ENCODE results near the gene KSR2.

Gene KSR2

GRCh38 chr12:117498256-117498655 is 470.5 kb downstream of the KSR2 start:
- Histone ChIP-seq H3K4me1 (ENCODE audit: insufficient read depth, low read length, severe bottlenecking) (no peaks in the 10 kb centered on the region), H3K9me2 (ENCODE audit: low read depth, low read length) (no peaks in the 10 kb centered on the region), H3K36me3 (ENCODE audit: insufficient read depth, low read length) (no peaks in the 10 kb centered on the region), H3K27ac (ENCODE audit: low read depth, low read length, poor library complexity, severe bottlenecking) (no peak overlapping the region), H3K27me3 (ENCODE audit: insufficient read depth, low read length) (no peaks in the 10 kb centered on the region), H3F3A (ENCODE audit: insufficient read depth, low read length) (no peaks in the 10 kb centered on the region), H2AFZ (ENCODE audit: low read length) (no peak overlapping the region), H4K20me1 (ENCODE audit: insufficient read depth, low read length) (no peaks in the 10 kb centered on the region), H3K4me3 (ENCODE audit: low read depth, low read length, poor library complexity, severe bottlenecking) (no peak overlapping the region), H3K9ac (ENCODE audit: low read length) (no peak overlapping the region), H3K79me2 (ENCODE audit: insufficient read depth, low read length) (no peaks in the 10 kb centered on the region), H3K4me2 (ENCODE audit: low read length) (no peak overlapping the region), H3K9me3 (ENCODE audit: low read length) (no peaks in the 10 kb centered on the region)
- no peak for TF ChIP-seq EZH2 (IDR thresholded peaks at IDR 0.05; ENCODE audit: borderline replicate concordance, low read length)
- TF ChIP-seq CTCF (IDR thresholded peaks at IDR 0.05; ENCODE audit: low read length): no peak

GRCh38 chr12:117497407-117497806 is 471.4 kb downstream of the KSR2 start:
- Histone ChIP-seq H4K20me1 (ENCODE audit: insufficient read depth, low read length) (no peaks in the 10 kb centered on the region), H3K79me2 (ENCODE audit: insufficient read depth, low read length) (no peaks in the 10 kb centered on the region), H3K4me2 (ENCODE audit: low read length) (no peak overlapping the region), H3K9me2 (ENCODE audit: low read depth, low read length) (no peaks in the 10 kb centered on the region), H3K27ac (ENCODE audit: low read depth, low read length, poor library complexity, severe bottlenecking) (no peak overlapping the region), H2AFZ (ENCODE audit: low read length) (no peak overlapping the region), H3K9ac (ENCODE audit: low read length) (no peak overlapping the region), H3F3A (ENCODE audit: insufficient read depth, low read length) (no peaks in the 10 kb centered on the region), H3K27me3 (ENCODE audit: insufficient read depth, low read length) (no peaks in the 10 kb centered on the region), H3K36me3 (ENCODE audit: insufficient read depth, low read length) (no peaks in the 10 kb centered on the region), H3K4me3 (ENCODE audit: low read depth, low read length, poor library complexity, severe bottlenecking) (no peak overlapping the region), H3K9me3 (ENCODE audit: low read length) (no peaks in the 10 kb centered on the region), H3K4me1 (ENCODE audit: insufficient read depth, low read length, severe bottlenecking) (no peaks in the 10 kb centered on the region)
- TF ChIP-seq EZH2 (IDR thresholded peaks at IDR 0.05; ENCODE audit: borderline replicate concordance, low read length) (no peak), CTCF (IDR thresholded peaks at IDR 0.05; ENCODE audit: low read length) (no peak)

GRCh38 chr12:117494833-117495655 is 473.7 kb downstream of the KSR2 start:
- Histone ChIP-seq H3K36me3 (ENCODE audit: insufficient read depth, low read length) (no peaks in the 10 kb centered on the region), H3K27me3 (ENCODE audit: insufficient read depth, low read length) (no peaks in the 10 kb centered on the region), H3F3A (ENCODE audit: insufficient read depth, low read length) (no peaks in the 10 kb centered on the region), H3K9me3 (ENCODE audit: low read length) (no peaks in the 10 kb centered on the region), H3K27ac (ENCODE audit: low read depth, low read length, poor library complexity, severe bottlenecking) (no peak overlapping the region), H3K4me1 (ENCODE audit: insufficient read depth, low read length, severe bottlenecking) (no peaks in the 10 kb centered on the region), H4K20me1 (ENCODE audit: insufficient read depth, low read length) (no peaks in the 10 kb centered on the region), H3K79me2 (ENCODE audit: insufficient read depth, low read length) (no peaks in the 10 kb centered on the region), H3K4me2 (ENCODE audit: low read length) (no peak overlapping the region), H3K9ac (ENCODE audit: low read length) (no peak overlapping the region), H2AFZ (ENCODE audit: low read length) (no peak overlapping the region), H3K9me2 (ENCODE audit: low read depth, low read length) (no peaks in the 10 kb centered on the region), H3K4me3 (ENCODE audit: low read depth, low read length, poor library complexity, severe bottlenecking) (no peak overlapping the region)
- TF ChIP-seq EZH2 (IDR thresholded peaks at IDR 0.05; ENCODE audit: borderline replicate concordance, low read length) (no peak), CTCF (IDR thresholded peaks at IDR 0.05; ENCODE audit: low read length) (no peak)
